IMR-90 (cell line): Measurements from ENCODE around the gene KIF3A. TPM values are rescaled to one million over a fixed set of nuclear protein-coding genes. Genes with fewer than 3 reads are reported as not detected.

Experiments used
- ATAC-seq: fragments of 200-7000 bp; cut with Tn5 transposase; 2 replicates; pipeline ENCODE4 v1.9.1; 2020; ENCODE audit warnings: low read depth, mild to moderate bottlenecking, moderate library complexity
- BruUV-seq: library from RNA; stranded (reverse); fragments of 400-500 nt; replicated peaks from 2 replicates; lab custom pipeline; 2021; lab: Mats Ljungman, UMichigan
- CTCF ChIA-PET: fragments of 300-600 bp; formaldehyde crosslinking; extraction: SDS; loops from one replicate; lab custom pipeline; 2021; ENCODE audit warnings: antibody characterized with exemption; lab: Yijun Ruan, JAX
- POLR2A ChIA-PET: fragments of 300-600 bp; sonication (Branson Sonifier 250); formaldehyde crosslinking; loops from one replicate; lab custom pipeline; 2022; ENCODE audit warnings: antibody characterized with exemption; ENCODE audit not compliant: unreplicated experiment; lab: Charles Lee
- DNase-seq: peaks from one replicate; pipeline ENCODE4 v3.0.0; 2013
- H2AFZ ChIP-seq: replicated peaks from 2 replicates; pipeline ENCODE3; 2013; ENCODE audit warnings: low read length, mild to moderate bottlenecking; ENCODE audit not compliant: poor library complexity
- H2AK5ac ChIP-seq: 2 replicates; pipeline ENCODE4 v1.6.1; 2013; ENCODE audit warnings: low read depth, low read length, inconsistent platforms
- H2AK9ac ChIP-seq: replicated peaks from 2 replicates; pipeline ENCODE3; 2013; ENCODE audit warnings: mild to moderate bottlenecking, low read depth, low read length, moderate library complexity; ENCODE audit not compliant: poor library complexity
- H2BK120ac ChIP-seq: 2 replicates; pipeline ENCODE4 v1.6.1; 2013; ENCODE audit warnings: low read depth, low read length, inconsistent platforms
- H2BK15ac ChIP-seq: 3 replicates; pipeline ENCODE4 v1.6.1; 2013; ENCODE audit warnings: low read depth, low read length, inconsistent platforms
- H2BK20ac ChIP-seq: 2 replicates; pipeline ENCODE4 v1.6.1; 2013; ENCODE audit warnings: low read depth, mild to moderate bottlenecking, inconsistent platforms, low read length, moderate library complexity
- H2BK5ac ChIP-seq: 2 replicates; pipeline ENCODE4 v1.6.1; 2013; ENCODE audit warnings: mild to moderate bottlenecking, low read depth, low read length, inconsistent platforms; ENCODE audit not compliant: poor library complexity, severe bottlenecking
- H3K14ac ChIP-seq: replicated peaks from 2 replicates; pipeline ENCODE4 v1.6.1; 2013; ENCODE audit warnings: low read depth, low read length, inconsistent platforms
- H3K18ac ChIP-seq: 2 replicates; pipeline ENCODE4 v1.6.1; 2013; ENCODE audit warnings: low read depth, low read length, control low read depth
- H3K23ac ChIP-seq: 2 replicates; pipeline ENCODE4 v1.6.1; 2013; ENCODE audit warnings: low read depth, low read length, inconsistent platforms
- H3K27ac ChIP-seq: 2 replicates; pipeline ENCODE4 v1.5.1; 2013; ENCODE audit warnings: mild to moderate bottlenecking, control low read depth, low read length; ENCODE audit not compliant: insufficient read depth
- H3K27me3 ChIP-seq: 2 replicates; pipeline ENCODE4 v1.6.1; 2013; ENCODE audit warnings: low read length; ENCODE audit not compliant: control insufficient read depth, insufficient read depth
- H3K36me3 ChIP-seq: 2 replicates; pipeline ENCODE4 v1.6.1; 2013; ENCODE audit warnings: low read length, mixed read lengths; ENCODE audit not compliant: control insufficient read depth, insufficient read depth
- H3K4ac ChIP-seq: 2 replicates; pipeline ENCODE4 v1.6.1; 2013; ENCODE audit warnings: low read depth, low read length, inconsistent platforms
- H3K4me1 ChIP-seq: 2 replicates; pipeline ENCODE4 v1.6.1; 2013; ENCODE audit warnings: low read length, mixed read lengths; ENCODE audit not compliant: control insufficient read depth, insufficient read depth
- H3K4me2 ChIP-seq: 2 replicates; pipeline ENCODE4 v1.6.1; 2013; ENCODE audit warnings: low read depth, mild to moderate bottlenecking, control low read depth, low read length, moderate library complexity
- H3K4me3 ChIP-seq: 2 replicates; pipeline ENCODE4 v1.5.1; 2013; ENCODE audit warnings: low read depth, mild to moderate bottlenecking, control low read depth, low read length, moderate library complexity; ENCODE audit not compliant: insufficient read depth
- H3K56ac ChIP-seq: 2 replicates; pipeline ENCODE4 v1.6.1; 2013; ENCODE audit warnings: low read length, inconsistent platforms; ENCODE audit not compliant: insufficient read depth; ENCODE audit errors: extremely low read depth
- H3K79me1 ChIP-seq, 2 experiments: 2 replicates each; pipeline ENCODE4 v1.6.1; 2013; ENCODE audit warnings: low read length in 2 of 2, inconsistent platforms in 1 of 2, low read depth in 1 of 2
- H3K9ac ChIP-seq: 2 replicates; pipeline ENCODE4 v1.6.1; 2013; ENCODE audit warnings: low read depth, low read length, control low read depth
- H3K9me1 ChIP-seq: 2 replicates; pipeline ENCODE4 v1.6.1; 2013; ENCODE audit warnings: low read length, inconsistent platforms; ENCODE audit not compliant: insufficient read depth
- H3K9me3 ChIP-seq: 2 replicates; pipeline ENCODE4 v1.6.1; 2013; ENCODE audit warnings: low read length; ENCODE audit not compliant: control insufficient read depth, insufficient read depth
- H4K20me1 ChIP-seq: 2 replicates; pipeline ENCODE4 v1.6.1; 2013; ENCODE audit warnings: low read length, inconsistent platforms; ENCODE audit not compliant: insufficient read depth
- H4K5ac ChIP-seq: 2 replicates; pipeline ENCODE4 v1.6.1; 2013; ENCODE audit warnings: mild to moderate bottlenecking, low read depth, low read length, control low read depth
- H4K8ac ChIP-seq, 2 experiments: 2 replicates each; pipeline ENCODE4 v1.6.1; 2013; ENCODE audit warnings: low read depth in 2 of 2, low read length in 2 of 2, control low read depth in 1 of 2, inconsistent platforms in 1 of 2
- H4K91ac ChIP-seq: 2 replicates; pipeline ENCODE4 v1.6.1; 2013; ENCODE audit warnings: low read depth, low read length, inconsistent platforms; ENCODE audit not compliant: insufficient read depth
- BHLHE40 ChIP-seq: fragments of 150-350 bp; IDR thresholded peaks from 2 replicates; pipeline ENCODE4 v1.6.1; 2016; ENCODE audit warnings: mild to moderate bottlenecking, low read depth, low read length
- CEBPB ChIP-seq: IDR thresholded peaks from 2 replicates; pipeline ENCODE4 v1.6.1; 2012; ENCODE audit warnings: low read depth, low read length, improper control_type of control experiment
- CHD1 ChIP-seq: IDR thresholded peaks from 2 replicates; pipeline ENCODE4 v1.6.1; 2012; ENCODE audit warnings: low read depth, low read length, improper control_type of control experiment
- ELK1 ChIP-seq: fragments of 150-350 bp; IDR thresholded peaks from 2 replicates; pipeline ENCODE4 v1.6.1; 2016; ENCODE audit warnings: low read depth, mild to moderate bottlenecking, low read length, moderate library complexity, borderline replicate concordance
- FOS ChIP-seq: fragments of 150-350 bp; IDR thresholded peaks from 2 replicates; pipeline ENCODE4 v1.6.1; 2016; ENCODE audit warnings: low read depth, low read length
- MAFK ChIP-seq: IDR thresholded peaks from 2 replicates; pipeline ENCODE4 v1.6.1; 2012; ENCODE audit warnings: low read depth, low read length, improper control_type of control experiment
- MAZ ChIP-seq: IDR thresholded peaks from 2 replicates; pipeline ENCODE4 v1.6.1; 2012; ENCODE audit warnings: low read depth, mild to moderate bottlenecking, low read length, improper control_type of control experiment, moderate library complexity, borderline replicate concordance
- MXI1 ChIP-seq: IDR thresholded peaks from 2 replicates; pipeline ENCODE4 v1.6.1; 2012; ENCODE audit warnings: low read depth, mild to moderate bottlenecking, low read length, moderate library complexity, borderline replicate concordance
- NFE2L2 ChIP-seq: fragments of 150-350 bp; IDR thresholded peaks from 2 replicates; pipeline ENCODE4 v1.6.1; 2016; ENCODE audit warnings: low read depth, mild to moderate bottlenecking, low read length
- POLR2A ChIP-seq: IDR thresholded peaks from 2 replicates; pipeline ENCODE4 v1.6.1; 2012; ENCODE audit warnings: mild to moderate bottlenecking, low read depth, low read length
- RAD21 ChIP-seq: IDR thresholded peaks from 2 replicates; pipeline ENCODE4 v1.6.1; 2012; ENCODE audit warnings: low read length, improper control_type of control experiment
- RCOR1 ChIP-seq: IDR thresholded peaks from 2 replicates; pipeline ENCODE4 v1.6.1; 2012; ENCODE audit warnings: mild to moderate bottlenecking, low read length, improper control_type of control experiment; ENCODE audit not compliant: insufficient replicate concordance
- RFX5 ChIP-seq: IDR thresholded peaks from 2 replicates; pipeline ENCODE4 v1.8.0; 2012; ENCODE audit warnings: low read depth, mild to moderate bottlenecking, low read length, moderate library complexity
- SMC3 ChIP-seq: fragments of 150-350 bp; IDR thresholded peaks from 2 replicates; pipeline ENCODE4 v1.6.1; 2016; ENCODE audit warnings: low read depth, mild to moderate bottlenecking, antibody characterized with exemption, low read length, moderate library complexity
- WGBS, 2 experiments: methylation state at CpG; one replicate each; pipeline versions ENCODE4 v1.1.5 to v1.1.7; 2013; ENCODE audit warnings: missing lambda C conversion rate in 2 of 2; ENCODE audit not compliant: insufficient read length in 1 of 2; ENCODE audit errors: extremely low coverage in 2 of 2; 5-methylcytosine and 5-hydroxymethylcytosine counted together
- dilution Hi-C: fragments of 300-500 bp; cut with HindIII; formaldehyde crosslinking; loops from one replicate; pipeline ENCODE4 v1.14.3; 2018; ENCODE audit warnings: low sequenced_read_pairs; ENCODE audit not compliant: unreplicated experiment
- in situ Hi-C: fragments of 300-500 bp; cut with MboI; formaldehyde crosslinking; loops from 3 replicates; pipeline ENCODE4 v1.14.3; 2019; ENCODE audit warnings: low sequenced_read_pairs, inconsistent platforms, mixed read lengths
- intact Hi-C: fragments of 100-400 bp; cut with micrococcal nuclease; formaldehyde crosslinking; loops from 2 replicates; pipeline ENCODE4 v1.10.0; 2022
- polyA plus RNA-seq, 3 experiments: library from polyadenylated mRNA; depleted of rRNA; stranded (reverse); fragments of >200 nt; gene quantifications; 2 replicates each; pipeline ENCODE4 v1.2.3, GENCODE V29; 2012; ENCODE audit warnings: low replicate concordance in 1 of 3
- total RNA-seq: library from RNA; depleted of rRNA; stranded (reverse); fragments of >200 nt; gene quantifications from 2 replicates; pipeline ENCODE4 v1.2.3, GENCODE V29; 2012
- TF ChIP-seq, protein P1 (sequence below): conservative IDR thresholded peaks from 2 replicates; pipeline ENCODE4 v1.5.1; 2012; ENCODE audit warnings: mild to moderate bottlenecking, low read depth, low read length, improper control_type of control experiment
- TF ChIP-seq, protein P2 (sequence below): fragments of 150-350 bp; IDR thresholded peaks from 2 replicates; pipeline ENCODE4 v1.6.1; 2017; ENCODE audit warnings: mild to moderate bottlenecking, antibody characterized with exemption, low read length, low read depth

The KIF3A gene
- total and polyA plus RNA-seq, 2 of the 4 experiments (the other 2 are of a cell fraction) = 4.3 to 4.5 TPM

DNA sequence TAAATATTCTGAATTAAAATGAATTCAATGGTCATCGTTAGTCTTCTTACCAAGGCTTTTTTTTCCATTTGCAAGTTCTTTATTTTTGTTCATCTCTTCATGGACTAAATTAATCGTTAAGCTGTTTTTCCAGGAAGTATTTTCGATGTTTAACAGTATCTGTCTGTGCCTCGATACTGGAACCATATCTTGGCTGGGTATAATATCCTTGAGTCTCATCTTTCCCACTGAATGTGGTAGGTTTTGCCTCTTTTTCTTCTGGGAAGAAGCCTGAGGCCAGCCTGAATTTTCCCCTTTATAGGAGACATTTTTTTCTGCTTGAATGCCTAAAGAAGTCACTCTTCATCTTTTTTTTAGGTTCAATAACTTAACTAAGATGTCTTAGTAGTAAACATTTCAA lies 43.7 kb upstream of the KIF3A start:
- Histone ChIP-seq H2BK15ac (no peak overlapping the region), H4K5ac (no peak overlapping the region), H3K9ac (no peak overlapping the region), H3K23ac (no peak overlapping the region), H3K9me1 (peaks cover 9% of the 10 kb centered on the region), H2BK120ac (peak overlapping the region; percentile 56; the same call in 1 of the 2 replicates), H2AK5ac (no peak overlapping the region), H3K4me2 (no peak overlapping the region), H3K4ac (no peak overlapping the region), H2AFZ (no peak overlapping the region), H2BK20ac (no peak overlapping the region), H3K79me1 (peaks cover 0 to 18% of the 10 kb centered on the region in 2 experiments; a peak in 2 of 4 replicates), H3K36me3 (no peaks in the 10 kb centered on the region), H4K8ac (no peak overlapping the region), H3K14ac (no peak overlapping the region), H3K27ac (no peak overlapping the region), H3K4me3 (no peak overlapping the region), H3K9me3 (no peaks in the 10 kb centered on the region), H3K4me1 (peaks cover 14% of the 10 kb centered on the region), H2AK9ac (no peak overlapping the region), H4K91ac (no peak overlapping the region), H2BK5ac (no peak overlapping the region), H3K56ac (no peak overlapping the region), H3K18ac (no peak overlapping the region), H3K27me3 (no peaks in the 10 kb centered on the region), H4K20me1 (no peaks in the 10 kb centered on the region)
- ChIA-PET POLR2A (interaction anchor here (1.4 kb wide), 1 partner anchor 86 kb away, joined by 4 read pairs; the partner anchor contains the start of genes GDF9 and UQCRQ), CTCF (interaction anchor here (0.6 kb wide), 1 partner anchor 19 kb away, joined by 3 read pairs; no protein-coding TSS in a partner anchor)
- WGBS, 2 experiments = no CpG with 5 or more reads among the region's 4 CpGs
- in situ Hi-C loops (no loop called here), intact Hi-C loops (no loop called here), dilution Hi-C loops (no loop called here)
- no TSS peak for BruUV-seq
- TF ChIP-seq RFX5 (no peak), RAD21 (no peak), RCOR1 (no peak), BHLHE40 (no peak), POLR2A (no peak), FOS (no peak), MXI1 (no peak), SMC3 (no peak), MAFK (no peak), NFE2L2 (no peak), ELK1 (no peak), CEBPB (no peak), MAZ (no peak), CHD1 (no peak)
- TF ChIP-seq, protein P1, sequence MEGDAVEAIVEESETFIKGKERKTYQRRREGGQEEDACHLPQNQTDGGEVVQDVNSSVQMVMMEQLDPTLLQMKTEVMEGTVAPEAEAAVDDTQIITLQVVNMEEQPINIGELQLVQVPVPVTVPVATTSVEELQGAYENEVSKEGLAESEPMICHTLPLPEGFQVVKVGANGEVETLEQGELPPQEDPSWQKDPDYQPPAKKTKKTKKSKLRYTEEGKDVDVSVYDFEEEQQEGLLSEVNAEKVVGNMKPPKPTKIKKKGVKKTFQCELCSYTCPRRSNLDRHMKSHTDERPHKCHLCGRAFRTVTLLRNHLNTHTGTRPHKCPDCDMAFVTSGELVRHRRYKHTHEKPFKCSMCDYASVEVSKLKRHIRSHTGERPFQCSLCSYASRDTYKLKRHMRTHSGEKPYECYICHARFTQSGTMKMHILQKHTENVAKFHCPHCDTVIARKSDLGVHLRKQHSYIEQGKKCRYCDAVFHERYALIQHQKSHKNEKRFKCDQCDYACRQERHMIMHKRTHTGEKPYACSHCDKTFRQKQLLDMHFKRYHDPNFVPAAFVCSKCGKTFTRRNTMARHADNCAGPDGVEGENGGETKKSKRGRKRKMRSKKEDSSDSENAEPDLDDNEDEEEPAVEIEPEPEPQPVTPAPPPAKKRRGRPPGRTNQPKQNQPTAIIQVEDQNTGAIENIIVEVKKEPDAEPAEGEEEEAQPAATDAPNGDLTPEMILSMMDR = no peak
- TF ChIP-seq, protein P2, sequence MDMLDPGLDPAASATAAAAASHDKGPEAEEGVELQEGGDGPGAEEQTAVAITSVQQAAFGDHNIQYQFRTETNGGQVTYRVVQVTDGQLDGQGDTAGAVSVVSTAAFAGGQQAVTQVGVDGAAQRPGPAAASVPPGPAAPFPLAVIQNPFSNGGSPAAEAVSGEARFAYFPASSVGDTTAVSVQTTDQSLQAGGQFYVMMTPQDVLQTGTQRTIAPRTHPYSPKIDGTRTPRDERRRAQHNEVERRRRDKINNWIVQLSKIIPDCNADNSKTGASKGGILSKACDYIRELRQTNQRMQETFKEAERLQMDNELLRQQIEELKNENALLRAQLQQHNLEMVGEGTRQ = no peak
- ATAC-seq (no peak), DNase-seq (no peak)
